H1 (cell line): Measurements from ENCODE around the gene BCL2. TPM values are rescaled to one million over a fixed set of nuclear protein-coding genes. Genes with fewer than 3 reads are reported as not detected.

Source experiments
- CTCF ChIA-PET: fragments of 300-600 bp; sonication (Branson Sonifier 250); formaldehyde crosslinking; loops from one replicate; lab custom pipeline; 2021; ENCODE audit not compliant: partially characterized antibody; lab: Charles Lee
- POLR2A ChIA-PET: fragments of 300-600 bp; sonication (Branson Sonifier 250); formaldehyde crosslinking; loops from one replicate; lab custom pipeline; 2021; ENCODE audit warnings: inconsistent platforms; ENCODE audit not compliant: partially characterized antibody; lab: Charles Lee
- DNase-seq, 2 experiments: peaks; one replicate each; pipeline versions ENCODE4 v3.0.0 to v3.0.0-alpha.2; 2010 to 2022; ENCODE audit warnings: low spot score in 2 of 2, low read depth in 1 of 2, mixed read lengths in 1 of 2
- FAIRE-seq: peaks from 2 replicates; lab custom pipeline; 2011; peaks lifted over from hg19 to GRCh38; lab: Jason Lieb, UNC
- H2AFZ ChIP-seq: 2 replicates; pipeline ENCODE4 v1.8.1; 2012; ENCODE audit warnings: low read length, inconsistent platforms
- H2AK5ac ChIP-seq: 2 replicates; pipeline ENCODE4 v1.6.1; 2013; ENCODE audit warnings: low read depth, low read length
- H2BK120ac ChIP-seq: replicated peaks from 2 replicates; pipeline ENCODE3; 2013; ENCODE audit warnings: low read depth, low read length, inconsistent platforms
- H2BK12ac ChIP-seq: 2 replicates; pipeline ENCODE4 v1.6.1; 2013; ENCODE audit warnings: low read depth, low read length
- H2BK15ac ChIP-seq: 2 replicates; pipeline ENCODE4 v1.6.1; 2013; ENCODE audit warnings: low read length
- H2BK20ac ChIP-seq: 2 replicates; pipeline ENCODE4 v1.6.1; 2013; ENCODE audit warnings: low read length
- H2BK5ac ChIP-seq: 2 replicates; pipeline ENCODE4 v1.6.1; 2013; ENCODE audit warnings: low read depth, low read length
- H3K14ac ChIP-seq: 2 replicates; pipeline ENCODE4 v1.6.1; 2013; ENCODE audit warnings: inconsistent platforms; ENCODE audit not compliant: insufficient read length
- H3K18ac ChIP-seq: 2 replicates; pipeline ENCODE4 v1.6.1; 2013; ENCODE audit warnings: low read length; ENCODE audit errors: extremely low read depth
- H3K23ac ChIP-seq: 2 replicates; pipeline ENCODE4 v1.6.1; 2013; ENCODE audit warnings: inconsistent platforms; ENCODE audit not compliant: insufficient read length
- H3K23me2 ChIP-seq: 2 replicates; pipeline ENCODE4 v1.6.1; 2013; ENCODE audit warnings: low read depth, low read length
- H3K27ac ChIP-seq: 2 replicates; pipeline ENCODE4 v1.6.1; 2011; ENCODE audit warnings: low read depth, low read length, inconsistent platforms
- H3K27me3 ChIP-seq, 4 experiments: replicated peaks in 1 of 4; 1 replicate in 1 of 4; 2 replicates in 3 of 4; pipeline versions ENCODE4 v1.6.1 to v1.8.1; 2011 to 2013; ENCODE audit warnings: low read length in 3 of 4, mild to moderate bottlenecking in 3 of 4, inconsistent platforms in 2 of 4, mixed read lengths in 2 of 4, moderate library complexity in 1 of 4; ENCODE audit not compliant: control insufficient read depth in 3 of 4, insufficient read depth in 3 of 4; ENCODE audit errors: extremely low read depth in 1 of 4
- H3K36me3 ChIP-seq, 4 experiments: 2 replicates each; pipeline versions ENCODE4 v1.6.1 to v1.8.1; 2011 to 2013; ENCODE audit warnings: mild to moderate bottlenecking in 4 of 4, low read length in 3 of 4, moderate library complexity in 2 of 4, control low read depth in 1 of 4, inconsistent platforms in 1 of 4; ENCODE audit not compliant: insufficient read depth in 4 of 4, control insufficient read depth in 2 of 4
- H3K4ac ChIP-seq: replicated peaks from 2 replicates; pipeline ENCODE3; 2013; ENCODE audit warnings: low read length, low read depth, mixed read lengths, inconsistent platforms; ENCODE audit not compliant: insufficient read length
- H3K4me1 ChIP-seq, 4 experiments: replicated peaks in 1 of 4; 1 replicate in 1 of 4; 2 replicates in 3 of 4; pipeline versions ENCODE4 v1.6.1 to v1.8.1; 2011 to 2013; ENCODE audit warnings: low read length in 3 of 4, inconsistent platforms in 2 of 4, mixed read lengths in 1 of 4; ENCODE audit not compliant: insufficient read depth in 4 of 4, control insufficient read depth in 3 of 4
- H3K4me2 ChIP-seq, 2 experiments: 2 replicates each; pipeline versions ENCODE4 v1.6.1 to v1.8.1; 2011 to 2013; ENCODE audit warnings: low read depth in 2 of 2, low read length in 2 of 2, control low read depth in 1 of 2, inconsistent platforms in 1 of 2, mild to moderate bottlenecking in 1 of 2; ENCODE audit not compliant: insufficient read depth in 1 of 2
- H3K4me3 ChIP-seq, 4 experiments: fragments of 200-600, 300-600 bp in 1 of 4; sonication (generic), shearing (Covaris generic), sonication (Bioruptor Twin) in 1 of 4; 2 replicates each; pipeline versions ENCODE4 v1.5.1 to v1.8.1; 2011 to 2016; ENCODE audit warnings: low read length in 4 of 4, low read depth in 3 of 4, control low read depth in 2 of 4, inconsistent platforms in 2 of 4, mild to moderate bottlenecking in 2 of 4, mixed read lengths in 1 of 4, moderate library complexity in 1 of 4; ENCODE audit not compliant: insufficient read depth in 2 of 4; ENCODE audit errors: extremely low read depth in 1 of 4
- H3K56ac ChIP-seq: replicated peaks from 2 replicates; pipeline ENCODE3; 2013; ENCODE audit warnings: low read depth, mild to moderate bottlenecking, mixed read lengths, low read length, inconsistent platforms; ENCODE audit not compliant: insufficient read length
- H3K79me1 ChIP-seq: 2 replicates; pipeline ENCODE4 v1.6.1; 2013; ENCODE audit warnings: low read depth, low read length, control low read depth
- H3K79me2 ChIP-seq, 2 experiments: 2 replicates each; pipeline versions ENCODE4 v1.6.1 to v1.8.1; 2012 to 2013; ENCODE audit warnings: low read length in 2 of 2, mild to moderate bottlenecking in 2 of 2, inconsistent platforms in 1 of 2; ENCODE audit not compliant: insufficient read depth in 2 of 2, control insufficient read depth in 1 of 2
- H3K9ac ChIP-seq, 4 experiments: replicated peaks in 1 of 4; 1 replicate in 1 of 4; 2 replicates in 3 of 4; pipeline versions ENCODE4 v1.6.1 to v1.8.1; 2011 to 2013; ENCODE audit warnings: low read depth in 3 of 4, low read length in 3 of 4, control low read depth in 2 of 4, mild to moderate bottlenecking in 2 of 4, moderate library complexity in 2 of 4, inconsistent platforms in 1 of 4; ENCODE audit errors: extremely low read depth in 1 of 4
- H3K9me3 ChIP-seq, 2 experiments: 2 replicates each; pipeline versions ENCODE4 v1.6.1 to v1.8.1; 2012 to 2013; ENCODE audit warnings: mild to moderate bottlenecking in 2 of 2, moderate library complexity in 2 of 2, control low read depth in 1 of 2, inconsistent platforms in 1 of 2, low read depth in 1 of 2, low read length in 1 of 2, mixed read lengths in 1 of 2; ENCODE audit not compliant: insufficient read depth in 2 of 2
- H4K20me1 ChIP-seq, 2 experiments: replicated peaks in 1 of 2; 2 replicates each; pipeline versions ENCODE3 to v1.8.1; 2011 to 2013; ENCODE audit warnings: inconsistent platforms in 2 of 2, low read length in 2 of 2, mild to moderate bottlenecking in 1 of 2; ENCODE audit not compliant: insufficient read depth in 2 of 2, control insufficient read depth in 1 of 2
- H4K5ac ChIP-seq: 2 replicates; pipeline ENCODE4 v1.6.1; 2013; ENCODE audit warnings: low read length, low read depth, mixed read lengths, inconsistent platforms; ENCODE audit not compliant: insufficient read length
- H4K8ac ChIP-seq: 2 replicates; pipeline ENCODE4 v1.8.0; 2013; ENCODE audit warnings: mild to moderate bottlenecking, moderate library complexity, low read length, inconsistent platforms; ENCODE audit not compliant: insufficient read depth; ENCODE audit errors: extremely low read depth
- H4K91ac ChIP-seq: replicated peaks from 2 replicates; pipeline ENCODE3; 2013; ENCODE audit warnings: low read length, mixed read lengths, inconsistent platforms; ENCODE audit not compliant: insufficient read length
- CEBPB ChIP-seq: IDR thresholded peaks from 2 replicates; pipeline ENCODE4 v1.6.1; 2012; ENCODE audit warnings: low read depth, low read length
- CHD1 ChIP-seq: IDR thresholded peaks from 2 replicates; pipeline ENCODE4 v1.6.1; 2012; ENCODE audit warnings: low read depth, low read length, improper control_type of control experiment
- POLR2A ChIP-seq, 2 experiments: IDR thresholded peaks; 1 replicate in 1 of 2; 2 replicates in 1 of 2; pipeline ENCODE4 v1.6.1; 2011; ENCODE audit warnings: low read depth in 2 of 2, low read length in 2 of 2, mild to moderate bottlenecking in 2 of 2; ENCODE audit errors: control extremely low read depth in 1 of 2
- SIRT6 ChIP-seq: IDR thresholded peaks from one replicate; pipeline ENCODE4 v1.7.1; 2012; ENCODE audit warnings: low read length, inconsistent platforms
- SUZ12 ChIP-seq: fragments of 200-600 bp; sonication (generic); IDR thresholded peaks from 2 replicates; pipeline ENCODE4 v1.6.1; 2012; ENCODE audit warnings: mild to moderate bottlenecking, inconsistent platforms, low read length, moderate library complexity, mixed read lengths
- WGBS, 2 experiments: shearing (Covaris generic) in 1 of 2; methylation state at CpG; one replicate each; pipeline versions ENCODE4 v1.1.6 to v1.1.7; 2013 to 2015; ENCODE audit warnings: low lambda C conversion rate in 2 of 2, mixed read lengths in 2 of 2, inconsistent platforms in 1 of 2, low coverage in 1 of 2, missing lambda C conversion rate in 1 of 2; ENCODE audit not compliant: insufficient replicate concordance in 2 of 2, insufficient coverage in 1 of 2, insufficient read length in 1 of 2; ENCODE audit errors: extremely low coverage in 1 of 2, missing lambda C conversion rate in 1 of 2; 5-methylcytosine and 5-hydroxymethylcytosine counted together
- polyA plus RNA-seq, 7 experiments: library from polyadenylated mRNA; depleted of rRNA in 3 of 7; stranded (reverse) in 5 of 7; unstranded in 2 of 7; fragments of >200 nt in 5 of 7; fragments of 200-250 nt in 2 of 7; gene quantifications; 1 replicate in 5 of 7; 2 replicates in 1 of 7; 4 replicates in 1 of 7; pipeline versions ENCODE4 v1.2.1 to v1.2.3, GENCODE V29; 2011 to 2013; ENCODE audit warnings: missing spikeins in 2 of 7, mixed read lengths in 2 of 7
- total RNA-seq: library from RNA; stranded (reverse); fragmentation: NEBNext Ultra II Directional; extraction: Animal tissue kit (Norgen Biotek cat#: 25700); gene quantifications from 2 replicates; pipeline ENCODE4 v1.2.1, GENCODE V29; 2021
- TF ChIP-seq, protein P1 (sequence below): IDR thresholded peaks from 2 replicates; pipeline ENCODE4 v1.6.1; 2011; ENCODE audit warnings: low read depth, mild to moderate bottlenecking, low read length; ENCODE audit not compliant: insufficient read depth

The BCL2 gene
- total and polyA plus RNA-seq, 2 of the 8 experiments (the other 6 are each of a cell fraction or from before 2014, with no cell fraction given) = 0.59 to 4.5 TPM

DNA sequence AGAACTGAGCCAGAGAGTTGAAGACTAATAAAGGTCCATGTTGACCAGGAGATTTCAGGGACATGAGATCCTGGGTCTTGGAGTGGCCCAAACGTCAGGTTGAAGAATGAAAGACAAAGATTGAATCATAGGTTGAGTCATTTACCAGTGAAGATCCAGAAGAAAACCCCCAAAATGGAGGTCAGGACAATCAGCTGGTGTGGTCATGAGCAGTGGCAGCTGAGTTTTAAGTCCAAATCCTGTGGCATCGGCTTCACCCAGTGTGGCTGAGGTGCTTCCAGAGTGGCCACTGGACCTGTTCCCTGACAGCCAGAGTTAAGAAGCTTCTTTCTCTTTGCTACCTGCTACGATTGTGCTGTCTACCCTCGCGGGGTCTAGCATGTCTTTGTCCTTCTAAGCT lies 234.0 kb downstream of the BCL2 start:
- FAIRE-seq (no peak), DNase-seq (no peak)
- Histone ChIP-seq H2BK20ac (no peak overlapping the region), H3K4me1 (peaks cover 0 to 6% (median 2%) of the 10 kb centered on the region in 4 experiments; a peak in 3 of 7 replicates), H2AFZ (0 out of 2 replicates have a peak overlapping the region, but pooled peaks have one; percentile 6), H3K9me3 (no peaks in the 10 kb centered on the region), H2BK120ac (no peak overlapping the region), H2BK12ac (no peak overlapping the region), H3K56ac (no peak overlapping the region), H3K36me3 (no peaks in the 10 kb centered on the region), H3K4ac (no peak overlapping the region), H3K79me1 (no peaks in the 10 kb centered on the region), H2AK5ac (no peak overlapping the region), H4K20me1 (no peaks in the 10 kb centered on the region), H2BK5ac (no peak overlapping the region), H2BK15ac (no peak overlapping the region), H3K27me3 (no peaks in the 10 kb centered on the region), H4K5ac (no peak overlapping the region), H4K91ac (no peak overlapping the region), H4K8ac (no peak overlapping the region), H3K14ac (no peak overlapping the region), H3K79me2 (no peaks in the 10 kb centered on the region), H3K18ac (no peak overlapping the region), H3K27ac (no peak overlapping the region), H3K4me2 (no peak overlapping the region), H3K23me2 (no peaks in the 10 kb centered on the region), H3K23ac (no peak overlapping the region), H3K4me3 (no peak overlapping the region), H3K9ac (no peak overlapping the region; a peak in 1 of 7 replicates)
- ChIA-PET POLR2A (interaction anchor here (1.3 kb wide), 1 partner anchor 60 kb away, joined by 3 read pairs; no protein-coding TSS in a partner anchor), CTCF (interaction anchor here (0.6 to 1.6 kb wide), 5 partner anchors 10 to 308 kb away, joined by 3 to 4 read pairs (median 3); no protein-coding TSS in a partner anchor)
- WGBS, 2 experiments = 90% methylated on average over 5 of the region's 5 CpGs; no CpG with 5 or more reads in 1 of the 2 experiments
- no peak for TF ChIP-seq SIRT6
- no peak for TF ChIP-seq CHD1
- no peak for TF ChIP-seq CEBPB
- TF ChIP-seq SUZ12 = no peak
- TF ChIP-seq POLR2A (IDR thresholded peaks at IDR 0.05; ENCODE audit: control extremely low read depth in 1 of 2, low read depth in 2 of 2, low read length in 2 of 2) = no peak
- TF ChIP-seq, protein P1, sequence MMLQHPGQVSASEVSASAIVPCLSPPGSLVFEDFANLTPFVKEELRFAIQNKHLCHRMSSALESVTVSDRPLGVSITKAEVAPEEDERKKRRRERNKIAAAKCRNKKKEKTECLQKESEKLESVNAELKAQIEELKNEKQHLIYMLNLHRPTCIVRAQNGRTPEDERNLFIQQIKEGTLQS = no peak
